IMR-90 (cell line): ENCODE measurements around the gene SPATA17. TPM values are rescaled to one million over a fixed set of nuclear protein-coding genes. Genes with fewer than 3 reads are reported as not detected.

ENCODE experiments used
- ATAC-seq: fragments of 200-7000 bp; cut with Tn5 transposase; 2 replicates; pipeline ENCODE4 v1.9.1; 2020; ENCODE audit warnings: low read depth, mild to moderate bottlenecking, moderate library complexity
- BruUV-seq: library from RNA; stranded (reverse); fragments of 400-500 nt; replicated peaks from 2 replicates; lab custom pipeline; 2021; lab: Mats Ljungman, UMichigan
- CTCF ChIA-PET: fragments of 300-600 bp; formaldehyde crosslinking; extraction: SDS; loops from one replicate; lab custom pipeline; 2021; ENCODE audit warnings: antibody characterized with exemption; lab: Yijun Ruan, JAX
- POLR2A ChIA-PET: fragments of 300-600 bp; sonication (Branson Sonifier 250); formaldehyde crosslinking; loops from one replicate; lab custom pipeline; 2022; ENCODE audit warnings: antibody characterized with exemption; ENCODE audit not compliant: unreplicated experiment; lab: Charles Lee
- DNase-seq: peaks from one replicate; pipeline ENCODE4 v3.0.0; 2013
- H2AFZ ChIP-seq: replicated peaks from 2 replicates; pipeline ENCODE3; 2013; ENCODE audit warnings: low read length, mild to moderate bottlenecking; ENCODE audit not compliant: poor library complexity
- H2AK5ac ChIP-seq: 2 replicates; pipeline ENCODE4 v1.6.1; 2013; ENCODE audit warnings: low read depth, low read length, inconsistent platforms
- H2AK9ac ChIP-seq: replicated peaks from 2 replicates; pipeline ENCODE3; 2013; ENCODE audit warnings: mild to moderate bottlenecking, low read depth, low read length, moderate library complexity; ENCODE audit not compliant: poor library complexity
- H2BK120ac ChIP-seq: 2 replicates; pipeline ENCODE4 v1.6.1; 2013; ENCODE audit warnings: low read depth, low read length, inconsistent platforms
- H2BK15ac ChIP-seq: 3 replicates; pipeline ENCODE4 v1.6.1; 2013; ENCODE audit warnings: low read depth, low read length, inconsistent platforms
- H2BK20ac ChIP-seq: 2 replicates; pipeline ENCODE4 v1.6.1; 2013; ENCODE audit warnings: low read depth, mild to moderate bottlenecking, inconsistent platforms, low read length, moderate library complexity
- H2BK5ac ChIP-seq: 2 replicates; pipeline ENCODE4 v1.6.1; 2013; ENCODE audit warnings: mild to moderate bottlenecking, low read depth, low read length, inconsistent platforms; ENCODE audit not compliant: poor library complexity, severe bottlenecking
- H3K14ac ChIP-seq: replicated peaks from 2 replicates; pipeline ENCODE4 v1.6.1; 2013; ENCODE audit warnings: low read depth, low read length, inconsistent platforms
- H3K18ac ChIP-seq: 2 replicates; pipeline ENCODE4 v1.6.1; 2013; ENCODE audit warnings: low read depth, low read length, control low read depth
- H3K23ac ChIP-seq: 2 replicates; pipeline ENCODE4 v1.6.1; 2013; ENCODE audit warnings: low read depth, low read length, inconsistent platforms
- H3K27ac ChIP-seq: 2 replicates; pipeline ENCODE4 v1.5.1; 2013; ENCODE audit warnings: mild to moderate bottlenecking, control low read depth, low read length; ENCODE audit not compliant: insufficient read depth
- H3K27me3 ChIP-seq: 2 replicates; pipeline ENCODE4 v1.6.1; 2013; ENCODE audit warnings: low read length; ENCODE audit not compliant: control insufficient read depth, insufficient read depth
- H3K36me3 ChIP-seq: 2 replicates; pipeline ENCODE4 v1.6.1; 2013; ENCODE audit warnings: low read length, mixed read lengths; ENCODE audit not compliant: control insufficient read depth, insufficient read depth
- H3K4ac ChIP-seq: 2 replicates; pipeline ENCODE4 v1.6.1; 2013; ENCODE audit warnings: low read depth, low read length, inconsistent platforms
- H3K4me1 ChIP-seq: 2 replicates; pipeline ENCODE4 v1.6.1; 2013; ENCODE audit warnings: low read length, mixed read lengths; ENCODE audit not compliant: control insufficient read depth, insufficient read depth
- H3K4me2 ChIP-seq: 2 replicates; pipeline ENCODE4 v1.6.1; 2013; ENCODE audit warnings: low read depth, mild to moderate bottlenecking, control low read depth, low read length, moderate library complexity
- H3K4me3 ChIP-seq: 2 replicates; pipeline ENCODE4 v1.5.1; 2013; ENCODE audit warnings: low read depth, mild to moderate bottlenecking, control low read depth, low read length, moderate library complexity; ENCODE audit not compliant: insufficient read depth
- H3K56ac ChIP-seq: 2 replicates; pipeline ENCODE4 v1.6.1; 2013; ENCODE audit warnings: low read length, inconsistent platforms; ENCODE audit not compliant: insufficient read depth; ENCODE audit errors: extremely low read depth
- H3K79me1 ChIP-seq, 2 experiments: 2 replicates each; pipeline ENCODE4 v1.6.1; 2013; ENCODE audit warnings: low read length in 2 of 2, inconsistent platforms in 1 of 2, low read depth in 1 of 2
- H3K9ac ChIP-seq: 2 replicates; pipeline ENCODE4 v1.6.1; 2013; ENCODE audit warnings: low read depth, low read length, control low read depth
- H3K9me1 ChIP-seq: 2 replicates; pipeline ENCODE4 v1.6.1; 2013; ENCODE audit warnings: low read length, inconsistent platforms; ENCODE audit not compliant: insufficient read depth
- H3K9me3 ChIP-seq: 2 replicates; pipeline ENCODE4 v1.6.1; 2013; ENCODE audit warnings: low read length; ENCODE audit not compliant: control insufficient read depth, insufficient read depth
- H4K20me1 ChIP-seq: 2 replicates; pipeline ENCODE4 v1.6.1; 2013; ENCODE audit warnings: low read length, inconsistent platforms; ENCODE audit not compliant: insufficient read depth
- H4K5ac ChIP-seq: 2 replicates; pipeline ENCODE4 v1.6.1; 2013; ENCODE audit warnings: mild to moderate bottlenecking, low read depth, low read length, control low read depth
- H4K8ac ChIP-seq, 2 experiments: 2 replicates each; pipeline ENCODE4 v1.6.1; 2013; ENCODE audit warnings: low read depth in 2 of 2, low read length in 2 of 2, control low read depth in 1 of 2, inconsistent platforms in 1 of 2
- H4K91ac ChIP-seq: 2 replicates; pipeline ENCODE4 v1.6.1; 2013; ENCODE audit warnings: low read depth, low read length, inconsistent platforms; ENCODE audit not compliant: insufficient read depth
- MAFK ChIP-seq: IDR thresholded peaks from 2 replicates; pipeline ENCODE4 v1.6.1; 2012; ENCODE audit warnings: low read depth, low read length, improper control_type of control experiment
- MAZ ChIP-seq: IDR thresholded peaks from 2 replicates; pipeline ENCODE4 v1.6.1; 2012; ENCODE audit warnings: low read depth, mild to moderate bottlenecking, low read length, improper control_type of control experiment, moderate library complexity, borderline replicate concordance
- NFE2L2 ChIP-seq: fragments of 150-350 bp; IDR thresholded peaks from 2 replicates; pipeline ENCODE4 v1.6.1; 2016; ENCODE audit warnings: low read depth, mild to moderate bottlenecking, low read length
- RCOR1 ChIP-seq: IDR thresholded peaks from 2 replicates; pipeline ENCODE4 v1.6.1; 2012; ENCODE audit warnings: mild to moderate bottlenecking, low read length, improper control_type of control experiment; ENCODE audit not compliant: insufficient replicate concordance
- SMC3 ChIP-seq: fragments of 150-350 bp; IDR thresholded peaks from 2 replicates; pipeline ENCODE4 v1.6.1; 2016; ENCODE audit warnings: low read depth, mild to moderate bottlenecking, antibody characterized with exemption, low read length, moderate library complexity
- dilution Hi-C: fragments of 300-500 bp; cut with HindIII; formaldehyde crosslinking; loops from one replicate; pipeline ENCODE4 v1.14.3; 2018; ENCODE audit warnings: low sequenced_read_pairs; ENCODE audit not compliant: unreplicated experiment
- in situ Hi-C: fragments of 300-500 bp; cut with MboI; formaldehyde crosslinking; loops from 3 replicates; pipeline ENCODE4 v1.14.3; 2019; ENCODE audit warnings: low sequenced_read_pairs, inconsistent platforms, mixed read lengths
- intact Hi-C: fragments of 100-400 bp; cut with micrococcal nuclease; formaldehyde crosslinking; loops from 2 replicates; pipeline ENCODE4 v1.10.0; 2022
- polyA plus RNA-seq, 3 experiments: library from polyadenylated mRNA; depleted of rRNA; stranded (reverse); fragments of >200 nt; gene quantifications; 2 replicates each; pipeline ENCODE4 v1.2.3, GENCODE V29; 2012; ENCODE audit warnings: low replicate concordance in 1 of 3
- total RNA-seq: library from RNA; depleted of rRNA; stranded (reverse); fragments of >200 nt; gene quantifications from 2 replicates; pipeline ENCODE4 v1.2.3, GENCODE V29; 2012

The SPATA17 gene
- total and polyA plus RNA-seq, 2 of the 4 experiments (the other 2 are of a cell fraction): 0.03 to 0.18 TPM

- ChIA-PET POLR2A (no interaction called here), CTCF (no interaction called here)
- H2BK120ac ChIP-seq: no peak overlapping the region
- H3K14ac ChIP-seq: no peak overlapping the region
- no peak overlapping the region for H4K91ac ChIP-seq
- no peak overlapping the region for H3K56ac ChIP-seq
- no peaks in the 10 kb centered on the region; the same call in 1 of the 2 replicates for H3K9me3 ChIP-seq
- dilution Hi-C loops (no loop called here), in situ Hi-C loops (no loop called here), intact Hi-C loops (no loop called here)
- no peak overlapping the region for H3K4ac ChIP-seq
- DNase-seq: no peak
- H3K27ac ChIP-seq: no peak overlapping the region
- no peak overlapping the region for H4K5ac ChIP-seq
- H3K23ac ChIP-seq: no peak overlapping the region
- no peak overlapping the region for H3K9ac ChIP-seq
- BruUV-seq: no TSS peak
- H3K79me1 ChIP-seq: no peaks in the 10 kb centered on the region
- H2BK15ac ChIP-seq: no peak overlapping the region
- TF ChIP-seq SMC3 (no peak), MAFK (no peak), NFE2L2 (no peak), RCOR1 (no peak), MAZ (no peak)
- H2AK5ac ChIP-seq: no peak overlapping the region
- no peak overlapping the region for H2AFZ ChIP-seq
- ATAC-seq: no peak
- no peak overlapping the region for H3K4me2 ChIP-seq
- H4K20me1 ChIP-seq: no peaks in the 10 kb centered on the region
- H2BK20ac ChIP-seq: no peak overlapping the region
- no peak overlapping the region for H2AK9ac ChIP-seq
- H3K27me3 ChIP-seq: no peaks in the 10 kb centered on the region
- H4K8ac ChIP-seq: no peak overlapping the region
- no peak overlapping the region for H3K4me3 ChIP-seq
- H3K9me1 ChIP-seq: no peaks in the 10 kb centered on the region
- H3K18ac ChIP-seq: no peak overlapping the region
- no peaks in the 10 kb centered on the region for H3K4me1 ChIP-seq
- H2BK5ac ChIP-seq: no peak overlapping the region
- H3K36me3 ChIP-seq: no peaks in the 10 kb centered on the region
Observed at GRCh38 chr1:217881131-217881543, 250.0 kb downstream of the SPATA17 start.
